Activated CD8-positive, alpha-beta memory T cell treated with anti-CD3 and anti-CD28 coated beads, Interleukin-2, amount 50 U/mL, for 1 hour (primary cell): Measurements from ENCODE around the gene METTL16.
A peak's percentile ranks its signal among the peaks of the same experiment; 100 is the strongest.

ENCODE experiments used
- DNase-seq: peaks from one replicate; pipeline ENCODE4 v3.0.0-alpha.2; 2020; ENCODE audit errors: extremely low read depth

METTL16 gene

GRCh38 chr17:2415081-2415480 lies 96.6 kb downstream of the METTL16 start:
- DNase-seq: no peak

GRCh38 chr17:2414446-2415064 lies 97.1 kb downstream of the METTL16 start:
- no peak for DNase-seq

GRCh38 chr17:2412561-2413021 lies 99.1 kb downstream of the METTL16 start:
- no peak for DNase-seq

GRCh38 chr17:2410951-2411350 lies 100.7 kb downstream of the METTL16 start:
- no peak for DNase-seq

- DNase-seq: no peak
Measured at GRCh38 chr17:2406903-2407790, 104.5 kb downstream of the METTL16 start.

- no peak for DNase-seq
Measured at GRCh38 chr17:2406271-2406902, 105.3 kb downstream of the METTL16 start.

- no peak for DNase-seq
Measured at GRCh38 chr17:2405247-2405926, 106.3 kb downstream of the METTL16 start.

GRCh38 chr17:2403044-2403443 lies 108.6 kb downstream of the METTL16 start:
- DNase-seq: no peak

GRCh38 chr17:2402544-2402943 lies 109.1 kb downstream of the METTL16 start:
- no peak for DNase-seq

- DNase-seq: peak; percentile 99
Measured at GRCh38 chr17:2401426-2402221, 110.1 kb downstream of the METTL16 start.

GRCh38 chr17:2400877-2401425 lies 110.7 kb downstream of the METTL16 start, which contains the start of gene MNT:
TSS of gene MNT (minus strand) at chr17:2401060. CDS start at chr17:2400712, 348 bp downstream.
- DNase-seq: peak; percentile 76

GRCh38 chr17:2400474-2400866 lies 111.2 kb downstream of the METTL16 start:
- no peak for DNase-seq

GRCh38 chr17:2399572-2400473 lies 111.9 kb downstream of the METTL16 start:
- peak; percentile 58 for DNase-seq

- peak; percentile 36 for DNase-seq
Measured at GRCh38 chr17:2398655-2399571, 112.8 kb downstream of the METTL16 start.

GRCh38 chr17:2398182-2398581 lies 113.5 kb downstream of the METTL16 start:
- DNase-seq: no peak

- no peak for DNase-seq
Measured at GRCh38 chr17:2397247-2398171, 114.2 kb downstream of the METTL16 start.

- no peak for DNase-seq
Measured at GRCh38 chr17:2396568-2397246, 115.0 kb downstream of the METTL16 start.
